Lung (tissue), 12 donors: ENCODE data around the gene UBE2F. TPM values are rescaled to one million over a fixed set of nuclear protein-coding genes. Genes with fewer than 3 reads are reported as not detected.

Experiments
- ATAC-seq: fragments of 200-7000 bp; cut with Tn5 transposase; one replicate; pipeline ENCODE4 v1.9.1; 2020; ENCODE audit warnings: moderate number of reproducible peaks; ENCODE audit not compliant: insufficient read depth, low FRiP score
- DNase-seq, 3 donors: peaks; one replicate each; pipeline ENCODE4 v3.0.0-alpha.2; 2013 to 2017
- H3K27ac ChIP-seq, 2 donors: one replicate each; pipeline ENCODE4 v1.5.1; 2013; ENCODE audit warnings: mild to moderate bottlenecking in 2 of 2, moderate library complexity in 2 of 2, control low read depth in 1 of 2, inconsistent platforms in 1 of 2, low read depth in 1 of 2, low read length in 1 of 2
- H3K27me3 ChIP-seq, 3 donors: one replicate each; pipeline ENCODE4 v1.5.1; 2013; ENCODE audit warnings: low read length in 2 of 3; ENCODE audit not compliant: control insufficient read depth in 3 of 3, insufficient read depth in 3 of 3
- H3K36me3 ChIP-seq, 4 donors: one replicate each; pipeline ENCODE4 v1.5.1; 2013; ENCODE audit warnings: low read length in 4 of 4, mild to moderate bottlenecking in 1 of 4, moderate library complexity in 1 of 4; ENCODE audit not compliant: control insufficient read depth in 4 of 4, insufficient read depth in 4 of 4
- H3K4me1 ChIP-seq, 5 donors: one replicate each; pipeline ENCODE4 v1.5.1; 2013; ENCODE audit warnings: low read length in 5 of 5, mild to moderate bottlenecking in 2 of 5, moderate library complexity in 1 of 5; ENCODE audit not compliant: control insufficient read depth in 5 of 5, insufficient read depth in 5 of 5
- H3K4me3 ChIP-seq: one replicate; pipeline ENCODE4 v1.5.1; 2013; ENCODE audit warnings: mild to moderate bottlenecking, control low read depth, moderate library complexity
- H3K9ac ChIP-seq, 2 donors: one replicate each; pipeline ENCODE4 v1.5.1; 2013; ENCODE audit warnings: low read length in 2 of 2, control low read depth in 1 of 2; ENCODE audit not compliant: insufficient read depth in 1 of 2
- H3K9me3 ChIP-seq, 4 donors: one replicate each; pipeline ENCODE4 v1.5.1; 2013; ENCODE audit warnings: low read length in 3 of 4, mild to moderate bottlenecking in 1 of 4, moderate library complexity in 1 of 4; ENCODE audit not compliant: control insufficient read depth in 4 of 4, insufficient read depth in 3 of 4
- WGBS, 2 donors: extraction: QIAGEN DNeasy Blood & Tissue Kit; methylation state at CpG; one replicate each; pipeline ENCODE4 v1.1.7; 2013; 5-methylcytosine and 5-hydroxymethylcytosine counted together
- polyA plus RNA-seq, 2 donors: library from polyadenylated mRNA; stranded (reverse); fragments of 200-250 nt; gene quantifications; one replicate each; pipeline ENCODE4 v1.2.1, GENCODE V29; 2013
- total RNA-seq, 2 donors: library from RNA; depleted of rRNA in 1 of 2; stranded (reverse); fragments of >200 nt in 1 of 2; gene quantifications; one replicate each; pipeline ENCODE4 v1.2.1, GENCODE V29; 2014 to 2021
- TF ChIP-seq, protein P1 (sequence below): IDR thresholded peaks from 2 replicates; pipeline ENCODE4 v1.5.1; 2012; ENCODE audit warnings: mild to moderate bottlenecking; ENCODE audit errors: control extremely low read depth, extremely low read depth
- donor health status: control.
- donor health status: control.
- donor health status: Bipolar disorder and iron deficiency.
- donor health status: healthy.
- donor health status: DM: yes; HTN: yes; CAD: no.

Gene UBE2F
- total and polyA plus RNA-seq, 4 donors = 30.3 to 63.3 (median 46.8) TPM

- Histone ChIP-seq H3K9me3 (no peaks in the 10 kb centered on the region), H3K27me3 (no peaks in the 10 kb centered on the region), H3K9ac (no peak overlapping the region), H3K36me3 (peaks cover 0 to 10% (median 3%) of the 10 kb centered on the region in 4 donors), H3K27ac (no peak overlapping the region), H3K4me3 (no peak overlapping the region), H3K4me1 (peaks cover 8 to 15% (median 13%) of the 10 kb centered on the region in 5 donors)
- WGBS, 2 donors = 82 to 92% methylated on average over 3 of the region's 3 CpGs
- no peak for DNase-seq
- ATAC-seq = no peak
- TF ChIP-seq, protein P1, sequence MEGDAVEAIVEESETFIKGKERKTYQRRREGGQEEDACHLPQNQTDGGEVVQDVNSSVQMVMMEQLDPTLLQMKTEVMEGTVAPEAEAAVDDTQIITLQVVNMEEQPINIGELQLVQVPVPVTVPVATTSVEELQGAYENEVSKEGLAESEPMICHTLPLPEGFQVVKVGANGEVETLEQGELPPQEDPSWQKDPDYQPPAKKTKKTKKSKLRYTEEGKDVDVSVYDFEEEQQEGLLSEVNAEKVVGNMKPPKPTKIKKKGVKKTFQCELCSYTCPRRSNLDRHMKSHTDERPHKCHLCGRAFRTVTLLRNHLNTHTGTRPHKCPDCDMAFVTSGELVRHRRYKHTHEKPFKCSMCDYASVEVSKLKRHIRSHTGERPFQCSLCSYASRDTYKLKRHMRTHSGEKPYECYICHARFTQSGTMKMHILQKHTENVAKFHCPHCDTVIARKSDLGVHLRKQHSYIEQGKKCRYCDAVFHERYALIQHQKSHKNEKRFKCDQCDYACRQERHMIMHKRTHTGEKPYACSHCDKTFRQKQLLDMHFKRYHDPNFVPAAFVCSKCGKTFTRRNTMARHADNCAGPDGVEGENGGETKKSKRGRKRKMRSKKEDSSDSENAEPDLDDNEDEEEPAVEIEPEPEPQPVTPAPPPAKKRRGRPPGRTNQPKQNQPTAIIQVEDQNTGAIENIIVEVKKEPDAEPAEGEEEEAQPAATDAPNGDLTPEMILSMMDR = no peak
Observed at GRCh38 chr2:237972211-237972610, 5.4 kb downstream of the UBE2F start.

GRCh38 chr2:237972936-237973335 lies 6.1 kb downstream of the UBE2F start:
- peaks cover 0 to 11% (median 3%) of the 10 kb centered on the region in 4 donors for H3K36me3 ChIP-seq
- no peak overlapping the region for H3K27ac ChIP-seq
- DNase-seq = no peak
- no peaks in the 10 kb centered on the region for H3K27me3 ChIP-seq
- H3K9ac ChIP-seq = no peak overlapping the region
- TF ChIP-seq, protein P1 = no peak
- 91 to 95% methylated on average over 10 of the region's 10 CpGs for WGBS, 2 donors
- no peak for ATAC-seq
- peaks cover 5 to 15% (median 8%) of the 10 kb centered on the region in 5 donors for H3K4me1 ChIP-seq
- no peak overlapping the region for H3K4me3 ChIP-seq
- no peaks in the 10 kb centered on the region for H3K9me3 ChIP-seq

- H3K4me3 ChIP-seq = no peak overlapping the region
- 98 to 100% methylated on average over 2 of the region's 2 CpGs for WGBS, 2 donors
- DNase-seq = no peak
- no peak for ATAC-seq
- H3K9me3 ChIP-seq = no peaks in the 10 kb centered on the region
- H3K27ac ChIP-seq = no peak overlapping the region
- no peak overlapping the region for H3K9ac ChIP-seq
- H3K27me3 ChIP-seq = no peaks in the 10 kb centered on the region
- peaks cover 0 to 13% (median 3%) of the 10 kb centered on the region in 4 donors for H3K36me3 ChIP-seq
- TF ChIP-seq, protein P1 = no peak
- H3K4me1 ChIP-seq = peaks cover 0 to 8% (median 3%) of the 10 kb centered on the region in 5 donors
Observed at GRCh38 chr2:237977380-237977779, 10.6 kb downstream of the UBE2F start.

GRCh38 chr2:237978058-237978712 lies 11.4 kb downstream of the UBE2F start:
- ATAC-seq = no peak
- peak; percentile 55 to 66 (median 59) for DNase-seq
- H3K4me1 ChIP-seq = peaks cover 0 to 8% (median 4%) of the 10 kb centered on the region in 5 donors
- WGBS, 2 donors = 84 to 93% methylated on average over 8 of the region's 8 CpGs
- TF ChIP-seq, protein P1 = no peak
- H3K9ac ChIP-seq = no peak overlapping the region
- H3K9me3 ChIP-seq = no peaks in the 10 kb centered on the region
- no peak overlapping the region for H3K4me3 ChIP-seq
- no peak overlapping the region for H3K27ac ChIP-seq
- H3K36me3 ChIP-seq = peaks cover 0 to 13% (median 3%) of the 10 kb centered on the region in 4 donors
- no peaks in the 10 kb centered on the region for H3K27me3 ChIP-seq
